Osteocyte (in vitro differentiated cells): Measurements from ENCODE around the gene ING2. TPM values are rescaled to one million over a fixed set of nuclear protein-coding genes. Genes with fewer than 3 reads are reported as not detected.

Experiments used
- DNase-seq: peaks from one replicate; pipeline ENCODE4 v3.0.0; 2021; ENCODE audit warnings: mixed read lengths; ENCODE audit not compliant: unreplicated experiment; ENCODE audit errors: extremely low spot score
- H3K27ac Mint-ChIP-seq: one replicate; pipeline ENCODE4 v1.8.0; 2021; ENCODE audit warnings: mild to moderate bottlenecking, mixed read lengths; ENCODE audit not compliant: unreplicated experiment
- H3K27me3 Mint-ChIP-seq: one replicate; pipeline ENCODE4 v1.8.0; 2021; ENCODE audit warnings: mixed read lengths; ENCODE audit not compliant: unreplicated experiment
- H3K36me3 Mint-ChIP-seq: one replicate; pipeline ENCODE4 v1.8.0; 2021; ENCODE audit warnings: mixed read lengths; ENCODE audit not compliant: unreplicated experiment
- H3K4me1 Mint-ChIP-seq: one replicate; pipeline ENCODE4 v1.8.0; 2021; ENCODE audit warnings: mixed read lengths; ENCODE audit not compliant: unreplicated experiment
- H3K4me3 Mint-ChIP-seq: one replicate; pipeline ENCODE4 v1.8.0; 2021; ENCODE audit warnings: mild to moderate bottlenecking, moderate library complexity, mixed read lengths; ENCODE audit not compliant: unreplicated experiment
- H3K9me3 Mint-ChIP-seq: one replicate; pipeline ENCODE4 v1.8.0; 2021; ENCODE audit warnings: mixed read lengths; ENCODE audit not compliant: unreplicated experiment
- total RNA-seq: library from RNA; stranded (reverse); gene quantifications from 2 replicates; pipeline ENCODE4 v1.2.1, GENCODE V29; 2021
- TF ChIP-seq, protein P1 (sequence below): fragments of 200-600 bp; sonication (generic); IDR thresholded peaks from 2 replicates; pipeline ENCODE4 v1.5.0; 2021; ENCODE audit warnings: antibody characterized with exemption, mild to moderate bottlenecking, moderate library complexity

The ING2 gene
- total RNA-seq, 1 donor from 2014 or later: 7.0 TPM

DNA sequence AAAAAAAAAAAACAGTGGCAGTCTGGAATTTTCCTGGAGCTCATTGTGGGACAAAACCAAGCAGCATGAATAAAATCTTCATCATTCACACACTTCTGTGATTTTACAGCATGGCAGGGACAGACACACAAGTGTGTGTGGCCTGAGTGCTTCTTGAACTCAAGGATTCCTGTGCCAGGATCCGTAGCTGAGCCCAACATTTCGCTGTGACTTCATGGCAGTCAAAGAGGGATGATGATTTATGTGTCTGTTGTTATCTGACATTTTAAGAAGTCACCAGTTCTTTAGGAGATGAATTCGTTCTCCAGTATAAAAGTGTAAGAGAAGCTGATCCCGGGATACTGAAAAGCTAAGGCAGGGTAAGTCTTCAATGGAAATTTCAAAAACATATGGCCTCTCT lies 57.0 kb downstream of the ING2 start:
- Mint-ChIP-seq H3K4me1 (no peaks in the 10 kb centered on the region), H3K27me3 (peaks cover 17% of the 10 kb centered on the region), H3K9me3 (no peaks in the 10 kb centered on the region), H3K4me3 (no peak overlapping the region), H3K36me3 (no peaks in the 10 kb centered on the region), H3K27ac (no peak overlapping the region)
- DNase-seq: no peak
- TF ChIP-seq, protein P1, sequence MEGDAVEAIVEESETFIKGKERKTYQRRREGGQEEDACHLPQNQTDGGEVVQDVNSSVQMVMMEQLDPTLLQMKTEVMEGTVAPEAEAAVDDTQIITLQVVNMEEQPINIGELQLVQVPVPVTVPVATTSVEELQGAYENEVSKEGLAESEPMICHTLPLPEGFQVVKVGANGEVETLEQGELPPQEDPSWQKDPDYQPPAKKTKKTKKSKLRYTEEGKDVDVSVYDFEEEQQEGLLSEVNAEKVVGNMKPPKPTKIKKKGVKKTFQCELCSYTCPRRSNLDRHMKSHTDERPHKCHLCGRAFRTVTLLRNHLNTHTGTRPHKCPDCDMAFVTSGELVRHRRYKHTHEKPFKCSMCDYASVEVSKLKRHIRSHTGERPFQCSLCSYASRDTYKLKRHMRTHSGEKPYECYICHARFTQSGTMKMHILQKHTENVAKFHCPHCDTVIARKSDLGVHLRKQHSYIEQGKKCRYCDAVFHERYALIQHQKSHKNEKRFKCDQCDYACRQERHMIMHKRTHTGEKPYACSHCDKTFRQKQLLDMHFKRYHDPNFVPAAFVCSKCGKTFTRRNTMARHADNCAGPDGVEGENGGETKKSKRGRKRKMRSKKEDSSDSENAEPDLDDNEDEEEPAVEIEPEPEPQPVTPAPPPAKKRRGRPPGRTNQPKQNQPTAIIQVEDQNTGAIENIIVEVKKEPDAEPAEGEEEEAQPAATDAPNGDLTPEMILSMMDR: no peak

Other genes with a start within 250 kb of the ING2 start
- gene CLDN22, start 184.8 kb upstream of the ING2 start, total RNA-seq: not detected in 2 replicates
- gene CLDN24, start 182.6 kb upstream of the ING2 start, total RNA-seq: not detected in 2 replicates
- gene CDKN2AIP, start 60.4 kb upstream of the ING2 start, total RNA-seq: 13.2 and 13.8 TPM in 2 replicates
- 19.3 and 20.6 TPM in 2 replicates for gene RWDD4, start 154.1 kb downstream of the ING2 start, total RNA-seq
- 37.3 and 43.0 TPM in 2 replicates for gene TRAPPC11, start 154.2 kb downstream of the ING2 start, total RNA-seq